T-helper 22 cell (primary cell): ENCODE data around the gene TMEM151B.

Experiments used
- DNase-seq: peaks from one replicate; pipeline ENCODE4 v3.0.0-alpha.2; 2020; ENCODE audit warnings: low read depth

Gene TMEM151B

DNA sequence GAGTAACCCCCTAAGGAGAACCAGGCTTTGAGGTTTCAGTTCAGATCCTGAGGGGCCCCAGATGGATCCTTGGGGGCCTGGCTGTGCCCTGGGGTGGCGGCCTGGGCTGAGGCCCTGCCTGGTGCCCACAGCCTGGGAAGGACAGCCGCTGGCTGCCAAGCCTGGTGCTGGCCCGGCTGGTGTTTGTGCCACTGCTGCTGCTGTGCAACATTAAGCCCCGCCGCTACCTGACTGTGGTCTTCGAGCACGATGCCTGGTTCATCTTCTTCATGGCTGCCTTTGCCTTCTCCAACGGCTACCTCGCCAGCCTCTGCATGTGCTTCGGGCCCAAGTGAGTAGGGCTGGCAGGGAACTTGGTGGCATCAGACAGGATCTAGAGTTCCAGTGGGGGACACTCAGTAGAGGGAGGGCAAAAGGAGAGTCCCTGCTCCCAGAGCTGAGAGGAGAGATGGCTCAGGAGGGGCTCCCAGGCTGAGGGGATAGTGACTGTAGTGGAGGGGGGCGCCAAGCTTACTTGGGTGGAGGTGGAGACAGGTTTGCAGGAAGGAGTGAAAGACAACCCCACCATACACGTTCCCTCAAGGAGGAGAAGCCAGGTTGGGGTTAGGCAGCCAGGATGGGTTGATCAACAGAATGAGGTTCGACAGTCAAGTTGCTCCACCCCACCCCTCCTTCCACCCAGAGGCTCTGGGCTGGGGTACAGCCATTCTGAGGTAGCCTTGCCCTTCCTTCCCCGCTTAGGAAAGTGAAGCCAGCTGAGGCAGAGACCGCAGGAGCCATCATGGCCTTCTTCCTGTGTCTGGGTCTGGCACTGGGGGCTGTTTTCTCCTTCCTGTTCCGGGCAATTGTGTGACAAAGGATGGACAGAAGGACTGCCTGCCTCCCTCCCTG is 37.3 kb upstream of the TMEM151B start:
- no peak for DNase-seq

DNA sequence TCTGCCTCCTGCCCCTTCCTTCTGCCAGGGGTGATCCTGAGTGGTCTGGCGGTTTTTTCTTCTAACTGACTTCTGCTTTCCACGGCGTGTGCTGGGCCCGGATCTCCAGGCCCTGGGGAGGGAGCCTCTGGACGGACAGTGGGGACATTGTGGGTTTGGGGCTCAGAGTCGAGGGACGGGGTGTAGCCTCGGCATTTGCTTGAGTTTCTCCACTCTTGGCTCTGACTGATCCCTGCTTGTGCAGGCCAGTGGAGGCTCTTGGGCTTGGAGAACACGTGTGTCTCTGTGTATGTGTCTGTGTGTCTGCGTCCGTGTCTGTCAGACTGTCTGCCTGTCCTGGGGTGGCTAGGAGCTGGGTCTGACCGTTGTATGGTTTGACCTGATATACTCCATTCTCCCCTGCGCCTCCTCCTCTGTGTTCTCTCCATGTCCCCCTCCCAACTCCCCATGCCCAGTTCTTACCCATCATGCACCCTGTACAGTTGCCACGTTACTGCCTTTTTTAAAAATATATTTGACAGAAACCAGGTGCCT is 36.6 kb upstream of the TMEM151B start:
- no peak for DNase-seq

DNA sequence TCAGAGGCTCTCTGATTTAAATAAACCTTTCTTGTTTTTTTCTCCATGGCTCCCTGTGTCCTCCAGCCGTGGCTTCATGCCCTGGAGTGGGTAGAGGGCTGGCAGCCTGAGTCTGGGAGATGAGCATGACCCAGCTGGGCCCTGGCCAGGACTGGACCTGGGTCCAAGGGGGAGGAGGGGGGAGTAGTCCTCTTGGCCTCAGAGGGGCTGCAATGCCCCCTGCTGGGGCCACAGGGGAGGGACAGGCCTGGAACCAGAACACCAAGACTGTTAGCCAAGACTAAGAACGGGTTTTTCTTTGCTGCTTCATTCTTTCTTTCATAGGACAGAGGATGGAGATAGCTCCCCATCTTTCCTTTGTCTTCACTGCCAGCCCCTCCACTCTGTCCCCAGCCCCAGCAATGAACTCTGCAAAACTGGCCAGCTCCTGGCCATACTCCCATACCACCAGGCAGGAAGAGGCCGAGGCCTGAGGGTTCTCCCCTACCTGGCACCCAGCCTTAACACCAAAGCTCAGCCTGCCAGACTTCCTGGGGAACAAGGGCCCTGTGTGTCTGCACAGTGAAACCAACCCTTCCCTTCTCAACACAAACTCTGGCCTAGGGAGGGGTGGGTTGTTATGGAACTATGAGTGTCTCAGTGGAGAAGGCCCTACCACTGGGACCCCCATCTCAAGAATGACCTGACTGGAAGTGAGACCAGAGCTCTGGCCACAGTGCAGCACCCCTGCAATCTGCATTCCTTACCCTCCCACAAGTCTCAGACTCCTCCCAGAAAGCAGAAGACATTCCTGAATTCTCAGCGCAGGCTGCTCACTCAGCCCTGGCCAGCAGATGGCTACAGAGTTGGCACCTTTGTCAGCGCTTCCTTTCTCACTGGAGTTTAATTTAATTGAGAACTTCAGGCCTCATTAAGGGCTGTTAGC is 35.9 kb upstream of the TMEM151B start:
- DNase-seq: no peak

DNA sequence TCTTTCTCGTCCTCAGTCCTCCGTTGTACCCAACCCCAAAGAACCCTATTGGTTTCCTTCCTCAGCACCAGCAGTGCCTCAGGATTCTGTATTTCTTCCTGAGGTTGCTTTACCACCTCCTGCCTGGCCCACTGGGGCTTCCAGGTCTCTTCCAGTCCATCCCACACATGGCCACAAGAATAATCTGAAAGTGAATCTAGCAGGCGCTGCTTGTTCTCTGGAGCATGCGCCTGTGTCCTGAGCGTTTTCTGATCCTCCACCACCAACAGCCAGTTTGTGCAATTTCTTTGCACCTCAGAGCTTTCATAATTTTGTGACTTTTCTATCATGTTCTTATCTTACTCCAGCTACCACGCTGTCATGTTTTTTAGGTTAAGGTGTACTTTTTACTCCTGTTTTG is 35.0 kb upstream of the TMEM151B start:
- DNase-seq: no peak

DNA sequence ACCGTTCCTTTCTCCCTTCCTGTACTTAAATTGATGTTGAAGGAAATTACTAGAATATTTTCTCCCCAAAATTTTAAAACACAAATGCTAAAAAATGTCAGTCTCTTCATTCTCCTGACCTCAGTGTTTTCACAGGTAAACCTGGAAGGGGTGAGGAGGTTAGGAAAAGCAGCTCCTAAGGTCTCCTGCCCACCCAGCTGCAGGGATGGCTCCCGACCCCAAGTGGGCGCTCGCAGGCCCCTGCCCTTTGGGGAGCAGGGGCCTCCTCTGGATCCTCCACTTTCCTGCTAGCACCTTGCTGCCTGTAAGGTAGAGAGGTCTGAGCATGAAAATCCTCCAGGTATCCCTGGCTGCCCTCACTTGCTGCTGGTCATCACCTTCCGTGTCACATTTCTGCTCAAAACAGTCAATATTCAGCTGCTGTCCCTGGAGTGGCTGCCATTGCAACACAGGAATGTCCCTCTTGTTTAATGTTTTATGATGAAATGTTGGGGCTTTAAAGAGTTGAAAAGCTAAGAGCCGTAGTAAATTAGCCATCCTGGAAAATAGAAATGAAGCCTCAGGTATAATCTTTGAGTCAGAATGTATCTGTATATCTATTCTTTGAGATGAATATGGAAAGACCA is 34.2 kb upstream of the TMEM151B start:
- DNase-seq: no peak

DNA sequence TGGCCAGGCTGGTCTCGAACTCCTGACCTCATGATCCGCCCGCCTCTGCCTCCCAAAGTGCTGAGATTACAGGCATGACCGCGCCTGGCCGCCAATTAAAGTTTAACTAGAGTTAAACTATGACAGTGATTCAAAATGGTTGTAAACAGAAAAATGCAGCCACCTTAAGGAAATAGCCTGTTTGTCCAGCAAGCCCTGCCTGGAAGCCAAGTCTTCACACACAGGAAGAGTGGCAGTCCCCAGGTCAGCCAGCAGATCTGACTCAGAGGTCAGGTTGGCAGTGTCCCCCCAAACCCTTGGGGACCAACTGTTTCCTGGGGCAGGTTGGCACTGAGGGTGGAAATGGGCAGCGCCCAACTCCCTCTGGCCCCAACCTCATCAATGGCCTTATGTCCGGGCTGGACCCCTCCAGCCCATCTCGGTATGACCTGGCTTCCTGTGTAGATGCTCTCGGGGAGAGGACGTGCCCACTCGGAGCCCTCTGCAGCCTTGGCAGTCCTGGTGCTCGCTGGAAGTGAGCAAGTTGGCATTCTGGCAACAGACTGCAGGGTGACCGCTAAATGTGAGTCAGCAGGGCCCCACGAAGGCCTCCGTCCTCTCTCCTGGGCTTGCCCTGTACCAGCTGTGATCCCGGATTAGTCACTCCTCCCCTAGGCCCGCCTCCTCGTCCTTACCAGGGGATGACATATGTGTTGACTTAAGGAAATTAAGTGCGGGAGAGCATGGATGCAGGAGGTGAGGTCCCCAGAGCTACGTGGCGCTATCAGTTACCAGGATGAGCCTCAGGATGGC is 33.0 kb upstream of the TMEM151B start:
- DNase-seq: peak; percentile 58

DNA sequence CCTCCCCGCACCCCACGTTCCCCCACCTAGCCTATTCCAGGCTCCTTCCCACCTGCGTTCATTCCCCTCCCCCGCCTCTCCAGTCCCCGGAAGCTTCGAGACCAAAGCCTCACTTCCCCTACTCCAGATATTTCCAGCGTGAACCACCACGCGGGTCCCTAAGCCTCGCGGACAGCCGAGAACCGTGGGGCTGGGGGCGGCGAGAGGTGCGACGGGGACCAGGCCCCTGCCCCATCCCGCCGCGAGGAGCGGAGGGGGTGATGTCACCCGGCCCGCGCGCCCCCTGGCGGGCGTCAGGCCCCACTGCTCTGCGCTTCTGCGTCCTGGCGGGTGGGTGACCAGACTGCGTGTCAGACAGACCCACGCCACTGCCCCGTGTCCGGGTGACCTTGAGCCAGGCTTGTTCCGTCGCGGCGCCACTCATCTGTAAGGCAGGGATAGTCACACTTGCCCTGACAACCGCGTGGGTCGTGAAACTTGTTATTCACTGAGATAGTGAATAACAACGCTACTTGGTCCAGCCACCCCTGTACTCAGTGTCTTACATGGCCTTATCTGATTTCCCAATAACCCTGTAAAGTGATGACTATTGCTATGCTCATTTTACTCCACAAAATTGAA is 32.3 kb upstream of the TMEM151B start:
- DNase-seq: peak; percentile 54

DNA sequence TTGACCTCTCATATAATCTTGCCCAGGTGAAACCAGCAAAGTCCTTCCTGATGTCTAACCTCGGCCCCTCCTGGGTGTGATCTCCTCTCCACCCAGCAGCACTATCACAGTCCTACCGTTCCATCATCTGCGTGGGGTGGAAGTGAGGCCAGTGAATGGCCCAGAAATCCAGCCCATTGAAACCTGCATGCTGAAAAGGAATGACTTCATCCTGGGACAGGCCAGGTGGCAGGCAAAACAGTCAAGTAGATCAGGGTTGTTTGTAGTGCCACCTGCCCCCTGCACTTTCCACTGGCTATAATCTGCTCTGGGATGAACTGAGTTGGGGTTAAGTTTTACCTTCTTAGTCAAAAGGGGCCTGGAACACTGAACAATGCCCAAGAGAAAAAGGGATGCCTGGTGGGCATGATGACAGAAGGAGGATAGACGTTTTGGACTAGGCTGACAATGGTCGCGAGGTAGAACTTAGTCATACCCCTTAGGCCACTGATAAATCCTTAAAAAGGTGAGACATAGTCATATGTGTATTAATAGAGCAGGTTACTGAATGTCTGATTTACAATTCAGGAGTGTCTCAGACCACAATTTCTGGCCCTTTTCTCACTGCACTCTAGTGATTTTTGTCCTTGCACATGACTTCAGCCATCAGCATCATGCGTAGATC is 31.4 kb upstream of the TMEM151B start:
- DNase-seq: no peak

DNA sequence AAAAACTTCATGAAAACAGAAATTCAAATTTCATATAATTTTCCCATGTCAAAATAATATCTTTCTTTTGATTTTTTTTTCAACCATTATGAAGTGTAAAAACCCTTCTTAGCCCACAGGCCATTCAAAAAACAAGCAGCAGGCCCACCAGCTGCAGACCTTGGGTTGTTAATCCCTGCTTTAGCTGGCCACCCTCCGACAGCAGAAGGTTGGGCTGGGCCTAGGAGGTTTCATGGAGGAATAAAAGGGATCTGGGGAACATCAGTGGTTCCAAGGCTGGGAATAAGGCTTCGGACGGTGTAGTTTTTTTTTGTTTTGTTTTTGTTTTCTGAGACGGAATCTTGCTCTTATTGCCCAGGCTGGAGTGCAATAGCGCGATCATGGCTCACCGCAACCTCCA is 26.9 kb upstream of the TMEM151B start:
- no peak for DNase-seq

DNA sequence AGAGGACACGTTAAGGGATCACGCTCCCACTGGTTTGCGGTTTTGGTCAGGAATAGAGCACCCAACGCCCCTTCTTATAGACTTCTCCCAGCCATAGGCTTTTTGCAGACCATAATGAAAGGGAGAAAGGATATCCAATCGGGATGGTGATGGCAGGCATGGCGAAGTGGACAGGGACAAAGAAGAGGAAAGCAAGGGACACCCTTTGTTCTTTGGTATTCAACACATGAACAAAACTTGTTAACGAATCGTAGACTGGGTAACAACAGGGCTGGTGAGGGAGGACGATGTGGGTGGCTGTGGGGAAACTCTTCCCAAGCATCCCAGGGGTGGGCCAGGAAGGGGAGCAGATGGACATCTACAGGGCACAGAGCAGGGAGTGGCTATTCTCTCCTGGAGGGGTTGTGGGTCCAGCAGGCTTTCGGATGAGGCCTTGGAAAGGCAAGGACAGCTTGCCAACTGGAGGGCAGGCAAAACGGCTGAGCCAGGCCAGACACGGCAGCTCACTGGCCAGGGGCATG is 24.8 kb upstream of the TMEM151B start:
- DNase-seq: no peak

DNA sequence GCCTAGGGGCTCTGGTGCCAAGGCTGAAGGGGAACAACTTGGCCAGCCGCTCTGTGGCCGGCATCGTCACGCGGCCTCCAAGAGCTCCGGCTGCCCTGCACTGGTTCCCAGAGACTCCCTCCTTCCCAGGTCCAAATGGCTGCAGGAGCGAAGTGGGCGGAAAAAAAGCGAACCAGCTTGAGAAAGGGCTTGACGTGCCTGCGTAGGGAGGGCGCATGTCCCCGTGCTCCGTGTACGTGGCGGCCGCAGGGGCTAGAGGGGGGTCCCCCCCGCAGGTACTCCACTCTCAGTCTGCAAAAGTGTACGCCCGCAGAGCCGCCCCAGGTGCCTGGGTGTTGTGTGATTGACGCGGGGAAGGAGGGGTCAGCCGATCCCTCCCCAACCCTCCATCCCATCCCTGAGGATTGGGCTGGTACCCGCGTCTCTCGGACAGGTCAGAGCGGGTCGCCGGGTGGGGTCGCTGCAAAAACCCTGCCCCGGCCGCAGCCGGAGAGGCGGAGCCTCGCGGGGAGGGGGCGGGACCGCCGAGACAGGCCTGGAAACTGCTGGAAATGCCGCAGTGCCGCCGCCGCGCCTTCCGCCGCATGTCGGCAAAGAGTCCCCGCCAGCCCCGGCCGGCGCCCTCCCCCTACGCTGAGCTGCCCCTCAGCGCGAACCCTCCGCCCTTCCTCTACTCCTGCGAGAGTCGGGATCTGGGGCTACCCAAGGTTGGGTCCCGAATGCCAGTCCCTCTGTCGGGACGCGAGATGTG is 24.2 kb upstream of the TMEM151B start:
- peak; percentile 61 for DNase-seq

DNA sequence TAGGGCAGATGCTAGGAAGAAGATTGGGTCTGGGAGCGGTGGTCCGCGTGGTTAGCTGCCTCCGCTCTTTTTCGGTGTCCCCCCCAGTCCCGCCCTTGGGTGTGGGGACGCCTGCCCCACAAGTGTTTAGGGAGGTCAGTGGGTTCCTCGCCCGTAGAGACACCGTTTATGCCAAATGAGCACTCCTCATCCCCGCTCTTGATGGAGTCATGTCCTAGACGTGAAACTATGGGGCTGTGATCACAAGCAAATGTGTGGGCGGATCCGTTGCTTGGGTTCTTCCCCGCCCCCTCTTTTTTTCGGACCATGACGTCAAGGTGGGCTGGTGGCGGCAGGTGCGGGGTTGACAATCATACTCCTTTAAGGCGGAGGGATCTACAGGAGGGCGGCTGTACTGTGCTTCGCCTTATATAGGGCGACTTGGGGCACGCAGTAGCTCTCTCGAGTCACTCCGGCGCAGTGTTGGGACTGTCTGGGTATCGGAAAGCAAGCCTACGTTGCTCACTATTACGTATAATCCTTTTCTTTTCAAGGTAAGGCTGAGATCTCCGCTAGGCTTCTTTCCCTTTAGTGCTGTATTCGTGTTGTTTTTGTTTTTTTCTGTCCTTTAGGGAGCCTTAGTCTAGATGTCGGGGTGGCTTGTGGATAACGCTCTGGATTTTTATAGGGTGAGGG is 23.4 kb upstream of the TMEM151B start, which contains the start of gene HSP90AB1:
Gene HSP90AB1 (plus strand): TSS at position 439 of the 675 bp plus-strand sequence. CDS start 1,529 bp downstream, outside the sequence.
- peak; percentile 96 for DNase-seq

DNA sequence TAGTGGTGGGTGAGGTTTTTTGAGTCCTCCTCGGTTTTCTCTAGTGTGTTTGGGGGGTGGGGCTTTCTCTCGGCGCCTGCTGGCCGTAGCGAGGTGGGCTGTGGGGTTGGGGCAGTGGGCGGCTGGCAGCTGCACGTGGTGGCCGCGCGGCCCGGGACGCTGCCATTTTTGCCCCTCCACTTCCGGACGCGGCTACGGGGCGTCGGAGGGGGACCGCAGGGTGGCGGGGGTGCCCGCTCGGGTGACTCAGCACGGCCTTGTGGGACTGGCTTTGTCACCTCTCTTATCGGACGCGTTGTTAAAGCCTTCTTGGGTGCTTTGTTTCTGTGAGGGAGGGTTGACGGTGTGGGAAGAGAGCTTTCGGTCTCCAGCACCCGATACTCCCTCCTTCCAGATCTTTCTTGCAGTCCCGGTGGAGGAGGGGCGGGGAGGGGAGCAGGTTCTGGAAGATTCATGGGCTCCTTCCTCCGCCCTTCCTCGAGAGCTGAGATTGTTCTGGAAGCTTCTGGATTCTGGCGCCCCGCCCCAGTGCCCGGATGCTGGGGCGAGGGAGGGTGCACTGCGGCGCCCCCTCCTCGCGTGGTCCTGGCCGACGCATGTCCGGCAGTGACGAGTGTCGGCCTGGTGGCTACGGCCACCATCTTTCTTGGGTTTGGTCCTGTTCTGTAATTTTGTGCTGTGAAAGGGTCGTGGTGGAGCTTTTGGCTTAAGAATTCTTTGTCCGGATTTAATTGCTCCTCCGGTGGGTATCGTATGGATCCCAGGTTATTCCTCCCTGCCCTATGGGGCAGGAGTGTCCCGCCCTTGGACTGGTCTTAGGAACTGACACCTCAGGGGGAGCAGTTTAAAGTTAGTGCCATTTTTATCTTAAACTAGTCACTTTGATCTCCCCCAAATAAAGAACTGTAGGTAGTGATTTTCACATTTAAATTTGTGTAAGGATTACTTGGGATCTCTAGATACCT is 22.6 kb upstream of the TMEM151B start:
- DNase-seq: peak; percentile 87

DNA sequence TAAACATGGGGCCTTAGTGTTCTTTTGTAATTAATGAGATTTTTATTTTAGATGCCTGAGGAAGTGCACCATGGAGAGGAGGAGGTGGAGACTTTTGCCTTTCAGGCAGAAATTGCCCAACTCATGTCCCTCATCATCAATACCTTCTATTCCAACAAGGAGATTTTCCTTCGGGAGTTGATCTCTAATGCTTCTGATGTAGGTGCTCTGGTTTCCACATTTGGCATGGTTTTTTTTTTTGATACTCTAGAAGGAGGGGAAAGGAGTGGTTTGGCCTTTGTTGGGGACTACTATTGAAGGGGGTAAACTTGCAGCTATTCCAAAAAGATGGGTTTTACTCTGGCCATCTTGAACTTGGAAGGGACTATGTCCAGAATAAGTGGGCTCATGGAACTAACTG is 21.7 kb upstream of the TMEM151B start:
- no peak for DNase-seq

DNA sequence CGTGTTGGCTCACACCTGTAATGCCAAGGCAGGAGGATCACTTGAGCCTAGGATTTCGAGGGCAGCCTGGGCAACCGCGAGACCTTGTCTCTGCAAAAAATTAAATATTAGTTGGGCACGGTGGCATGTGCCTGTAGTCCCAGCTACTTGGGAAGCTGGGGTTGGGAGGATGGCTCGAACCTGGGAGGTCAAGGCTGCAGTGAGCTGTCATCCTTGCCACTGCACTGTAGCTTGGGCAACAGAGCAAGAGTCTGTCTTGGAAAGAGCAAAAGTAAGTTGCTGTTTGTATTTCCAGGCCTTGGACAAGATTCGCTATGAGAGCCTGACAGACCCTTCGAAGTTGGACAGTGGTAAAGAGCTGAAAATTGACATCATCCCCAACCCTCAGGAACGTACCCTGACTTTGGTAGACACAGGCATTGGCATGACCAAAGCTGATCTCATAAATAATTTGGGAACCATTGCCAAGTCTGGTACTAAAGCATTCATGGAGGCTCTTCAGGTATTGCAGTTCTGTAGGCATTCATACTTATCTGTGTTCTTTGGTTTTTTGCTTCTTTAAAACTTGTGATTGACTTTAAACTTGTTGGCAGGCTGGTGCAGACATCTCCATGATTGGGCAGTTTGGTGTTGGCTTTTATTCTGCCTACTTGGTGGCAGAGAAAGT is 21.0 kb upstream of the TMEM151B start:
- no peak for DNase-seq

DNA sequence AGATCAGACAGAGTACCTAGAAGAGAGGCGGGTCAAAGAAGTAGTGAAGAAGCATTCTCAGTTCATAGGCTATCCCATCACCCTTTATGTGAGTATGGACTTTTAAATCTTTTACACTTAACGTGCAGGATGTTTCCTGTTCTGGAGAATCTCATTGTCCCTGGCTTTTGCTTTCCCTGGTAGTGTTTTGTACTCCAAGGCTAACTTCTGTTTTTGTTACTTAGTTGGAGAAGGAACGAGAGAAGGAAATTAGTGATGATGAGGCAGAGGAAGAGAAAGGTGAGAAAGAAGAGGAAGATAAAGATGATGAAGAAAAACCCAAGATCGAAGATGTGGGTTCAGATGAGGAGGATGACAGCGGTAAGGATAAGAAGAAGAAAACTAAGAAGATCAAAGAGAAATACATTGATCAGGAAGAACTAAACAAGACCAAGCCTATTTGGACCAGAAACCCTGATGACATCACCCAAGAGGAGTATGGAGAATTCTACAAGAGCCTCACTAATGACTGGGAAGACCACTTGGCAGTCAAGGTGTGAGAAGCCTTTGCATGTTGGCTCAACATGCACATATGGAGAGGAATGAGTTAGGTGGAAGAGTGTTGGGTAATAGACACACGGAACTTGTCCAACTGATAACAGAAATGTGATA is 20.1 kb upstream of the TMEM151B start:
- no peak for DNase-seq
